ENCODE data around the gene CAMK2N2.

GRCh38 chr3:184237211-184237610, 24.1 kb downstream of the CAMK2N2 start:
- TF ChIP-seq CTCF (IDR thresholded peaks at IDR 0.05) (no peak), EZH2 (IDR thresholded peaks at IDR 0.05) (no peak)

Measured in neural progenitor cell (in vitro differentiated cells).